IPS-18c (cell line): ENCODE measurements around the gene NPTXR.

Source experiments
- H3K4me3 ChIP-seq: 2 replicates; pipeline ENCODE4 v1.7.0; 2013; ENCODE audit warnings: low read depth, mild to moderate bottlenecking, low read length, moderate library complexity; ENCODE audit not compliant: insufficient read depth
- H3K9me3 ChIP-seq: one replicate; pipeline ENCODE4 v1.6.1; 2013; ENCODE audit warnings: mild to moderate bottlenecking, low read length, moderate library complexity; ENCODE audit not compliant: control insufficient read depth, insufficient read depth

NPTXR gene

DNA sequence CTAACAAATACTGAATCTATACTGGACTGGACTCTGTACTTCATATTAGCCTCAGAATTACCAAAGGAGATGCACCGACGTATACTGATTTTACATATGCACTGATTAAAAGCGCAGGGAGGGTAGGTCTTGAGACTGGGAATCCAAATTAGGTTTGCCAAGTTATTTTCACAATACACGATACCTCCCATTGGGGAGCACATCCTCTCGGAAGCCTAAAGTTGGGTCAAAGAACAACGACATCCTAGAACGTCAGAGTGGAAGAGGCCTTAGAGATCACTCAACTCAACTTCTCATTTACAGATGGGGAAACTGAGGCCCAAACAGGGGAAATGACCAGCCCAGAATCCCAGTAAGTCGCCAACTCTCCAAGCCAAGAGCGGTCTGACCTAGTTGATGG, 50.5 kb downstream of the NPTXR start:
- H3K9me3 ChIP-seq: no peaks in the 10 kb centered on the region
- H3K4me3 ChIP-seq: peak overlapping the region; percentile 77

DNA sequence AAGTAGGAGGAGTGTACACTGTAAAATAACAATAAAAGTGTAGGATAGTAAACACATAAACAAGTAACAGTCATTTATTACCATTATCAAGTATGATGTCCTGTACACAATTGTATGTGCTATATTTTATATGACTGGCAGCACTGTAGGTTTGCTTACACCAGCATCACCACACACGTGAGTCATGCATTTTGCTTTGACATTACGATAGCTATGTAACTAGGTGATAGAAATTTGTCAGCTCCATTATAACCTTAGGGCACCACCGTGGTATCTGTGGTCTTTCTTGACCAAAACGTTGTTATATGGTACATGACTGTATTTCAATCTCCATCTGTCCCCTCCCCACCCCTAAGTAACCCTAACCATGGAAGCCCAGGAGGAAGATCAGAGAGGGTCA, 51.0 kb downstream of the NPTXR start:
- Histone ChIP-seq H3K4me3 (peak overlapping the region; percentile 77; the same call in 1 of the 2 replicates), H3K9me3 (no peaks in the 10 kb centered on the region)

DNA sequence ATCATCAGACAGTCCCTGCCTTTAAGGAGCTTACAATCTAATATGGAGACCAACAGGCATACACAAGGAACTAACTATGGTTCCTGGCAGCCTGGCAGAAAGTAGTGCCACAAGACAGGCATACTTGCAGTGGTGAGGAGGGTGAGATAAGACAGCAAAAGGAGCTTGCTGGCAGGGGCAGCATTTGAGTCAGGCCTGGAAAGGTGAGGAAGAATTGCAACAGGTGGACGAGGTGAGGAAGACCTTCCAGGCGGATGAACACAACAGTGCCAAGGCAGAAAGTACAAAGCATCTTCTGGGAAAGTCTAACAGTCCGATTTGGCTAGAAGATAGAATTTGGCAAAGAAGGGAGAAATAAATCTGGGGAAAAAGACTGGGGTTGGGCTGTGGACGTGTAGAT, 54.2 kb downstream of the NPTXR start:
- Histone ChIP-seq H3K4me3 (no peak overlapping the region), H3K9me3 (no peaks in the 10 kb centered on the region)

DNA sequence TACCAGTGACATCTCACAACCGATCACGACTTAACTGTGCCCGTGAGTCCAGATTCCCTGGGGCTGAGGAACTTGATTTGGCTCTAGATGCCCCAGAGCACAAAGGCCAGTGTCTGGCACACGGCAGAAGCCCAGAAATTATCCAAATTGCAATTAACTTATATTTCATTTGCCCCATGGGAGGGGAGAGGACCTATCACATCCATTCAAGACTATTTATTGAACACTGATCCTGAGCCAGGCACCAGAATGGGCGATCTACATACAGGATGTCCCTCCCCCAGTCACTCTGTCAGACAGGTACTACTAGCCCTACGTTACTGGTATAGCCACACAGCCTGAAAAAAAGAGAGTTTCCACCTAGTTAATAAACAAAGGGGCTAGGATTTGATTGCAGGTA, 55.0 kb downstream of the NPTXR start:
- no peak overlapping the region for H3K4me3 ChIP-seq
- no peaks in the 10 kb centered on the region for H3K9me3 ChIP-seq

DNA sequence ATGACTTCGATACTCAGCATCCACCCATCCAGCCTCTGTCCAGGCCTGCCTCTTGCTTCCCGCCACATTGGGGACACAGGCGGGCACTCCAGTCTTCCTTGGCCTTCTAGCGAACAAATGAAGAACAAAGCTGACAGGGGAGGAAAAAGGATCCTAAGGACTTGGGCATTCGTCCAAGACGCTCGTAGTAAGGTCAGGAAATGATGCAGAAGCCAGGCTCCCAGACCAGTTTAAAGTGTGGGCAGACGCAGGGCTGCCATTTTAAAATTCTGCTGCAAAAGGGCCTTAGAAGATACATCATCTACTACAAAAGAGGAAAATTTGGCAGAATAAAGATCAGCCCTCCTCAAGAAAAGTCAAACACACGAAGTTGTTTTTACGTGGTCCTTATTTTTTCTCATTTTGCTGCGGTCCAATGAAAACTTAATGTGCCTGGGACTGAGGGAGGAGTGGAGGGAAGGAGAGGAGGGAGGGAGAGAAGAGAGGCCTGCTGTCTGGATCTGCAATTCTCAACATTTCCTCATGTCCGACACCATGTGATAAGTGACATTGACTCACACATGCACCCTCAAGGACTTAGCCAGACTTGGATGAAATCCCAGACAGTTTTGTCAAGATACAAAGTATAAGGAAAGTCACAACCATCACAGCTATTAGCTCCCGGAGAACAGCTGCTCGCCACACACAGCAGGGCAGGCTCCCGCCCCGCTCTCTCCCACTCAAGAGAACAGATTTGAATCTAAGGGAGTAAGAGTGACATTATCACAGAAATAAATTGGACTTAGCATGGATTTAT, 55.6 kb downstream of the NPTXR start:
- no peak overlapping the region for H3K4me3 ChIP-seq
- no peaks in the 10 kb centered on the region for H3K9me3 ChIP-seq

DNA sequence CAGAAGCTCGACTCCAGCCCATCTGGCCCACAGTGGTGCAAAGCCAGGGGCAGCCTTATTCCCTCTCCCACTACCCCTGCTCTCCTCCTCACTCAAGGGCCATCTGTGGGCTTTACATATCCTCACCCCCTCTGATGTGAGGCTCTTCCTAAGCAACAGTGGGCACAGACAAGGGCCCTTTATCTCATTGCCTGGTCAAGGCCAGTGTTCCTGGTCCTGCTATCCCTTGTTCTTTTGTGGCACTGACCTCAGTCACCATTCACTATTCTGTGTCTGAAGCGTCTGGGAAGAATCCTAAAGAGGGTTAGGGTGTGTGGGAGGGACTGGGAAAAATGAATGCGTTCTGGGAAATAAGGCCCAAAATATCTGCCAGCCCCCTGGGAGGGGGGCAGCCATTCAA, 57.2 kb downstream of the NPTXR start:
- Histone ChIP-seq H3K4me3 (no peak overlapping the region), H3K9me3 (no peaks in the 10 kb centered on the region)

DNA sequence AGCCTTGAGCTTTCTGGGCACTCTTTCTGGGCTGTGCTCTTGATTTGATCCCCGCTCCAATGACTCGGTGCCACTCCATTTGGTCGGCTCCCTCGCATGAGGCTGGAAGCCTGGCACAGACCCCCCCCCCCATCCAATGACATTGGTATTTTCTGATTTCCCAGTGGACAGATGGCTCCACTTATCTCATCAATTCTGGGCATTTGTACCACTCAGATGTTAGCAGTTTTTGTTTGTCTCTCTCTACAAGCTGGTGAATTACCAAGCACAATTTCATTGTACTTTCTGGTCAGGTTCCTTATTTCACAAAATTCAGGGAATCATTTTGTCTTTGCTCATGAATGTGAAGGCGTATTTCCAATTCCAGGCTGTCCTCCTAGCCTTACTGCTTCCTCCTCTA, 59.0 kb downstream of the NPTXR start:
- H3K4me3 ChIP-seq: no peak overlapping the region
- no peaks in the 10 kb centered on the region for H3K9me3 ChIP-seq

DNA sequence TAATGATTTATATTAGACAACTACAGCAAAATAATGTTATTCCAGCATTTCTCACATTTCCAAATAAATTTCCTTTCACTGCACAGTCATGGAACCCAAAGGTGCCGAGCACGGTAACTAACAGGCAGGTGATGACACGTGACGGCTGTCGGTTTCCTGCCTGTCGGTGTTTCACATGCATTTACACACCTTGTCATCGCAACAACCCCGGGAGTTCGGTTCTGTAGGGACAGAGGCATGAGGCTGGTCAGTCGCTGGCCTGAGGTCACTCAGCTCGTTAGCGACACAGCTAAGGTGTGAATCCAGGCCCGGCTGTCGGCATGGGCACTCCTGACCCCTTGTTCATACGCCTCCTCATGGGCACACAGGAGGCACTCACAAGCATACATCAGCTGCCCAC, 59.8 kb downstream of the NPTXR start:
- Histone ChIP-seq H3K9me3 (no peaks in the 10 kb centered on the region), H3K4me3 (no peak overlapping the region)

DNA sequence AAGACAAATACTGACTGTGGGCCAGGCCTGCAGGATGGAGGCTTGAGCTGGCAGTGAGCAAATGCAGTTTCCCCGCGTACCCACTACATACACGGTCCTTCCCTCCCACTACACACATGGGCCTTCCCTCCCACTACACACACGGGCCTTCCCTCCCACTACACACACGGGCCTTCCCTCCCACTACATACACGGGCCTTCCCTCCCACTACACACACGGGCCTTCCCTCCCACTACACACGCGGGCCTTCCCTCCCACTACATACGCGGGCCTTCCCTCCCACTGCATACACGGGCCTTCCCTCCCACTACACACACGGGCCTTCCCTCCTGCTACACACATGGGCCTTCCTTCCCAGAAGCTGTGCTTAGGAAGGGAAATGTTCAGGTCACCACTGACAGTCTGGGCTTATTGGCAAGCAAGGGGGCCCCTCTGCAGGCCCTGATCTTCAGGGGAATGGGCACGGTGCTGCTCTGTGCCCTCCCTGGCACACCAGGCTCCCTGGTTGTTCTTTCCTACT, 60.7 kb downstream of the NPTXR start:
- no peak overlapping the region for H3K4me3 ChIP-seq
- no peaks in the 10 kb centered on the region for H3K9me3 ChIP-seq

DNA sequence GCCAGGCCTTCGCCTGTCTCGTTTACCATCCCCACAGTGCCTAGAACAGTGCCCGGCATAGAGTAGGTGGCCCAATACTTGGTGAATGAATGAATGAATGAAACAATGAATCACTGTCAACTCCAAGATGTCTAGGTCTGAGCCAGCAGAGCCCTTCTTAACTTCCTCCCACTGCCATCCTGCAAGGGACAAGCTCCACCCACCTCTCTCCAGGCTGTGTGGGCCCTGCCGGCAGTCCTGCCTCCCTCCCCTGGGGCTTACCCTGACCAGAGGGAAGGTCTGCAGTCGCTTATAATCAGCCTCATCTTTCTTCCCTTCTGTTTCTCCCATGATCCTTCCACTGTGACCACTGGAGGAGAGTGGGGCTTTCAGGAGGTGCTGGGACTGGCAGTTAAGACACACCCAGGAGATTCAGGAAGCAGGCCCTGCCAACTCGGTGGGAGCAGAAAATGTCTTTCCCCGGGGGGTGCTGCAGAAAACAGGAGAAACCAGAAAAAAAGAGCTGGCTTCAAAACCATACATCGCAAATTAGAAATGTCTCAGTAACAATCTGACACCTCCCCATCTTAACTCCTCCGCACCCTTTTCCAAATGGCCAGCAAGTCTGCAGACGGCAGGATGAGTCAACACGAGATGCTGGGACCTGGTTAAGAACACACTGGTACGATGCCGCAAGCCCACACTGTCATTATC, 61.3 kb downstream of the NPTXR start:
- Histone ChIP-seq H3K4me3 (no peak overlapping the region), H3K9me3 (no peaks in the 10 kb centered on the region)

DNA sequence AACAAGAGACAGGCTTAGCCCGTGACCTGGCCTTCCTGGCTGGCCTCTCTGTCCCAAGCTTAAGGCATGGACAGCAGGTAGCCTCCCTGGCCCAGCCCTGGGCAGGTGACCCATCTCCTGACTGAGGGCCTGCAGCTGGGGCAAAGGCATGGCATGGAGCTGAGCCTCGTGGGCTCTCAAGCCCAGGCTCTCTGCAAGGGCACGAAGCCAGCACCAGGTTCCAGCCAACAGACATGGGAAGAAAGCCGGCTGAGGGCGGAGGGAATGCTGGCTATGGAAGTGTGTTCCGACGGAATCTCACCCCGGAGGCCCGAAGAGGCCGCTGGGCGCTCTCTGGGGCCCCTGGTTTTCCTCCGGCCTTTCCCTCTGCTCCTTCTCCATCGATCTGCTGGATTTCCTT, 62.8 kb downstream of the NPTXR start:
- no peaks in the 10 kb centered on the region for H3K9me3 ChIP-seq

DNA sequence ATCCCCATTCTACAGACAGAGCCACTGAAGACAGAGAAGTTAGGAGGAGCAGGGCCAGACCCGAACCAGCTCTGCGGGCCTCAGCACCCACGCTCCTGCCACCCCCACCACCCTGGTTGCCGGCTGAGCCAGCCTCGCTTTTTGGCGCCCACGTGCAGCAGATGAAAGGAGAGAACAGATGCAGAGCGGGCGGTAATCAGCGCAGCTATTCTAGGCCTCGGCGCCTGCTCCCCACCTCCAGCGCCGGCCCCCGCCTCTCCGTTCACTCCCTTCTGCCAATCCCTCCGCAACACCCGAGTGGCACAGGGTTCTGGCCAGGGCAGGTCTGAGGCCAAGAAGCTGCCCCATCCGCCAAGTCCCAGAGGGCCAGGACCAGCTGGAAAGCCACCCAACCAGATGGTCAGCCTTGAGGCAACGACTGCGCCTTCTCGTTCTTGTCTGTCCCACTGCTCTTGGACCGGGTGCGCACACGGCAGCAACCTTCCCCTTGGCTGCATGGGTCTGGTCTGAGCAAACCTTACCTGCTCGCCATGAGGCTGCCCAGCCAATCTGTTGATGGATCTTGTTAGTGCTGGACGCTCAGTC, 66.6 kb downstream of the NPTXR start:
- Histone ChIP-seq H3K4me3 (no peak overlapping the region), H3K9me3 (no peaks in the 10 kb centered on the region)

More for the DNA sequence above, 62.8 kb downstream of the NPTXR start:
- no peak overlapping the region for H3K4me3 ChIP-seq

DNA sequence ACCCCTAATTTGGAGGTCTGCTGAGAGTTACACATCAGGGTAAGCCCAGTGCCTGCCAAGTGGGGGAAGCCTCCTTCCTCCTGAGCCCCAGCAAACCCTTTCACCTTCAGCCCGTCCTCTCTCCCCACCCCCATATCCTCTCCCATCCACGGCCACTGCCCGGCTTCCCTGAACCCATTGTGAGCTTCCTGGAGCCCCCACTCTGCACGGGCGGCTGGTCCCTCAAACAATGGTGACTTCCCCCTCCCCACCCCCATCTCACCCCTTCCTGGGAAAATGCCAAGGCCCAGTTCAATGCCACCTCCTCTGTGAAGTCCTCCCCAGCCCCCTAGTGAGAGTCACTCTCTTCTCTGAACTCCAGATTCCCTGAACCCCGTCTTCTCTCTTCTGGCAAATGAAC, 67.7 kb downstream of the NPTXR start:
- no peak overlapping the region for H3K4me3 ChIP-seq
- no peaks in the 10 kb centered on the region for H3K9me3 ChIP-seq

DNA sequence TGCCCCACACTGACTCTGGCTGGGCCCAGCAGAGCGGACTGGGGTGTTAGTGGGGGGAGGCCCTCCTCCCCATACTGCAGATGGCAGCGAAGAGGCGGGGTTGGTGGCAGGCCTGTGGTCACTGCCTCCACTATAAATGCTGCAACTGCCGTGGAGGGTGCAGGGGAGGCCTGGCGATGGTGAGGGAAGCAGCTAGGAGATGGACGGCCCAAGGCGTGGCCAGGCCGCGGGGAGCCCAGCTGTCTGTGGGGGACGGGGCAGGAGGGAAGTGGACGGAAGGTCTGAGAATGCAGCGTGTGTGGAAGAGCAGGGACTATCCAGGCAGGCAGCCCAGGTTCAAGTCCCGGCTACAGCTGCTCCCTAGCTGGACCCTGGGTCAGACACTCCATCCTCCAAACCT, 68.2 kb downstream of the NPTXR start:
- no peak overlapping the region for H3K4me3 ChIP-seq
- H3K9me3 ChIP-seq: no peaks in the 10 kb centered on the region

DNA sequence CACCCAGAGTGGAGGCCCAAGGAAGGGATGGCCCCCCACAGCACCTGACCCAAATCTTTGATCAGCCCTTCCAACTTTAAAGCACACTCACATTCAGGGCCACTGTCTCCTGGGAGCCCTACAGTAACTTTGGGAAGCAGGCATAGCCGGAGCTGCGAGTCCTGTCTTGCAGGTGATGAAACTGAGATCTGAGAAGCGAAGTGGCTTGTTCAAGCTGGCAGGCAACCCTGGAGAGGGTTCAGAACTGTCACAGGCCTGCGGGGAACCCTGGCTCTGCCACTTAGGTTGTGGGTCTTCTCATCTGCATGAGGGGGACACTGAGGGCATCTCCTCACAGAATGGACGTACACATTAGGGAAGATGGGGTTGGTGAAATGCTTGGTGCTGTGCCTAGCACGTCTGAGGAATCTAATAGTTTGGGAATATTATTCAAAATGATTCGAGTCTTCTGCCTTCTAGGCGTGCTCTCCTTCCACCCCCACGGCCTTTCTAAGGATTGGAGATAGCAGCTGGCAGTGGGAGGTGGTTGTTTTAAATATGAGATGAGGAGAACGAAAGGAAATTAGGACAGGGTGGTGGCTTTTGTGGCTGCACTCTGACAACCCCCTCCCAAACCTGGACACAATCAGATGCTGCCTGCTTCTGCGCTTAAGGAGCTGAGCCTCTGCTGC, 69.2 kb downstream of the NPTXR start:
- H3K9me3 ChIP-seq: no peaks in the 10 kb centered on the region
- H3K4me3 ChIP-seq: no peak overlapping the region

DNA sequence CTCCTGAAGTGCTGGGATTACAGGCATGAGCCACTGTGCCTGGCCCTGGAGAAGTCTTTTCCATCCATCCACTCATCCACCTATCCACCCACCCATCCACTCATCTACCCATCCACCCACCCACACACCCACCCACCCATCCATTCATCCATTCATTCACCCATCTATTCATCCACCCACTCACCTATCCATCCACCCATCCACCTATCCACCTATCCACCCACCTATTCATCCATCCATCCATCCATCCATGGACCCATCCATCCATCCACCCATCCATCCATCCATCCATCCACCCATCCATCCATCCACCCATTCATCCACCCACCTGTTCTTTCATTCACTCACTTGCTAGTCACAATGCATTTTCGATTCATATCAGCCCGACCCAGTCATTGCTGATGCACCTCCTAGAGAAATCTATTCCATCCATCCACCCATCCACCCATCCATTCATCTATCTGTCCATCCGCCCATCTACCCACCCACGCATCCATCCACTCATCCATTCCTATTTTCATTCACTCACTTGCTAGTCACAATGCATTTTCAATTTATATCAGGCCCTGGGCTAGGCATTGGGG, 70.4 kb downstream of the NPTXR start:
- Histone ChIP-seq H3K4me3 (no peak overlapping the region), H3K9me3 (no peaks in the 10 kb centered on the region)

DNA sequence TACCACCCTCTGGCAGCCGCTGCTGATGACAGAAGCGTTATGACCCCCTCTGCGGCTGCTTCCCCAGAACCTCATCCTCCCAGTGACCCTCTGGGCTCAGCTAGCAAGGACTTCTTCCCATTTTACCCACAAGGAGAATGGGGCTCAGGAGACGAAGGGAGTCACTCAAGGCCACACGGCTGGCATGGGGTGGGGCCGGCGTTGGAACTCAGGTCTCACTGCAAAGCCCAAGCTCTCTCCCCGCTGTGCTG, 71.3 kb downstream of the NPTXR start:
- Histone ChIP-seq H3K4me3 (no peak overlapping the region), H3K9me3 (no peaks in the 10 kb centered on the region)
